KG1 (cell line): ENCODE results near the gene PRKCZ.

Source experiments
- DNase-seq: peaks from one replicate; lab custom pipeline; 2025; lab: John Stamatoyannopoulos, UW

PRKCZ gene

DNA sequence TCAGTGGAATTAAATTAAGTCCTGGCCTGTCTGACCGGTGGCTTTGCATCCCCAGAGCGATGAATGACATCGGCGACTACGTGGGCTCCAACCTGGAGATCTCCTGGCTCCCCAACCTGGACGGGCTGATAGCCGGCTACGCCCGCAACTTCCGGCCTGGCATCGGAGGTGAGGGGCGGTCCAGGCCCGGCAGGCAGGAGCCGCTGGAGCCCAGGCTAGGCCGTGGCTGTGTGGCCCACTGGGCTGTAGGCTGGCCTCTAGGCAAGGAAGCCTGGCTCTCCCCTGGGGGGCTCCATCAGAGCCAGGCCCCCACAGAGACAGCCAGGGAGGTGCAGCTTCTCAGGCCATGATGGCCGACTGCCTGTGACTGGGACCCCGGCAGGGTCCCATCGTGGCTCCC lies 25.3 kb upstream of the PRKCZ start:
- DNase-seq = no peak

DNA sequence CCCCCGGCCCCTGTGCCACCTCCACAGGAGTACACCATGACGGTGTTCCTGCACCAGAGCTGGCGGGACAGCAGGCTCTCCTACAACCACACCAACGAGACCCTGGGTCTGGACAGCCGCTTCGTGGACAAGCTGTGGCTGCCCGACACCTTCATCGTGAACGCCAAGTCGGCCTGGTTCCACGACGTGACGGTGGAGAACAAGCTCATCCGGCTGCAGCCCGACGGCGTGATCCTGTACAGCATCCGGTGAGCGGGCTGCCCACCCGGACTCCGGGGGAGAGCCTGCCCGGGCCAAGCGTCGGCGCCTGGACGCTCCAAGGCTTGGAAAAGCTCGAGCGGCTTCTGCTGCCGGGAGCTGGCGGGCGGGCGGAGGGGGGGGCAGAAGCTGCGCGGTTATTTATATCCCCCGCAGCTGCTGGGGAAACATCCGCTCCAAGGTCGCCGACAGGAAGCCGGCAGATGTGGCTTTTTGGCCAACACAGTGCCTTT lies 24.7 kb upstream of the PRKCZ start:
- DNase-seq = no peak

DNA sequence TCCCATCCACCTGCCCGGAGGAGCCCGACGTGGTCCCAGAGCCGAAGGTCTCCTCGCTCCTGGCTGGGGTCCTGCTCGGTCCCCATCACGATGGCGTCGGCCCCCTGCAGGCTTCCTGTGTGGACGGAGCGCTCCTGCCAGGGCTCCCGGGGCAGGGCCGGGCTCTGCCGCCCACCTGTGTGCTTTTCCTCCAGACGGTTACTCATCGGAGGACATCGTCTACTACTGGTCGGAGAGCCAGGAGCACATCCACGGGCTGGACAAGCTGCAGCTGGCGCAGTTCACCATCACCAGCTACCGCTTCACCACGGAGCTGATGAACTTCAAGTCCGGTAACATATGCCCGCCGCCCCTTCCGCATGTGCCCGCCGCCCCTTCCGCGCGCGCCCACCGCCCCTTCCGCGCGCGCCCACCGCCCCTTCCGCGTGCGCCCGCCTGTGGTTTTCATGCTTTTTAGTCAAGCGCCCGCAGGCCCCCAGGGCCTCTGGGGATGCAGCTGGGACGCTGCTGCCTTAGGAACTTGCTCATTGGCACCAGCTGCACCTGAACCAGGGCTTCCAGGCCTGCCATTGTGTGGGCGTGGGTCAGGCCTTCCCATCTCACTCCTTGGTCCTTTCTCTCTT lies 22.1 kb upstream of the PRKCZ start:
- DNase-seq = no peak

DNA sequence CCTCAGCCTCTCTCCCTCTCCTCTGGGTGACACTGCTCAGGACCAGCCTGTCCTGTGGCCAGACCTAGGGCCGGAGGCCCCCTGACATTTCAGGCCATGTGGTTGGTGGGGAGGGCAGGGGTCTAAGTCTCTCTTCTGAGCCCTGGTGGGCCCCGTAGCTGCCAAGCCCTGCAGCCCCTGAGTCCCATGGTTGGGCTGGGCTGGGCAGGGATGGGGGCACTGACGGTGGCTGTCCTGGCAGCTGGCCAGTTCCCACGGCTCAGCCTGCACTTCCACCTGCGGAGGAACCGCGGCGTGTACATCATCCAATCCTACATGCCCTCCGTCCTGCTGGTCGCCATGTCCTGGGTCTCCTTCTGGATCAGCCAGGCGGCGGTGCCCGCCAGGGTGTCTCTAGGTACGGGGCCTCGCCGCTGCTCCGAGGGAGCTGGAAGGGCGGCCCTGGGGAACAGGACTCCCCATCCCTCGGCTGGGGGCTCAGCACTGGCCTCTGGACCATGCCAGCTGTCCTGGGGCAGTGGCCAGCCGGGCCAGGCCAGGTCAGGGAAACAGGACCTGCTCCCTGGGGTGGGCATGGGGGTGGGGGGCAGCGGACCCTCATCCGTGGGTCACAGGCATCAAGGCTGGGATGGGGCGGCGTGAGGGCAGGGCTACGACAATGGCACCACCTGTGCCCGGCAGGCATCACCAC lies 21.2 kb upstream of the PRKCZ start:
- no peak for DNase-seq

DNA sequence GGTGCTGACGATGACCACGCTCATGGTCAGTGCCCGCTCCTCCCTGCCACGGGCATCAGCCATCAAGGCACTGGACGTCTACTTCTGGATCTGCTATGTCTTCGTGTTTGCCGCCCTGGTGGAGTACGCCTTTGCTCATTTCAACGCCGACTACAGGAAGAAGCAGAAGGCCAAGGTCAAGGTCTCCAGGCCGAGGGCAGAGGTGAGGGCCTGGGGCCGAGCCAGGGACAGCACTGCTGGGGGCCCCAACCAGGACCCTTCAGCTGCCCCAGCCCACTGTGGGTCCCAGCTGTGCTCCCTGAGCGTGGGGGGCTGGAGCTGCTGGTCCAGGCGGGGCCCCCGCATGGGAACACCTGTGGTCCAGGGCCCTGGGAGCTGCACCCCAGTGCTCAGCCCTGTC lies 20.6 kb upstream of the PRKCZ start:
- no peak for DNase-seq

DNA sequence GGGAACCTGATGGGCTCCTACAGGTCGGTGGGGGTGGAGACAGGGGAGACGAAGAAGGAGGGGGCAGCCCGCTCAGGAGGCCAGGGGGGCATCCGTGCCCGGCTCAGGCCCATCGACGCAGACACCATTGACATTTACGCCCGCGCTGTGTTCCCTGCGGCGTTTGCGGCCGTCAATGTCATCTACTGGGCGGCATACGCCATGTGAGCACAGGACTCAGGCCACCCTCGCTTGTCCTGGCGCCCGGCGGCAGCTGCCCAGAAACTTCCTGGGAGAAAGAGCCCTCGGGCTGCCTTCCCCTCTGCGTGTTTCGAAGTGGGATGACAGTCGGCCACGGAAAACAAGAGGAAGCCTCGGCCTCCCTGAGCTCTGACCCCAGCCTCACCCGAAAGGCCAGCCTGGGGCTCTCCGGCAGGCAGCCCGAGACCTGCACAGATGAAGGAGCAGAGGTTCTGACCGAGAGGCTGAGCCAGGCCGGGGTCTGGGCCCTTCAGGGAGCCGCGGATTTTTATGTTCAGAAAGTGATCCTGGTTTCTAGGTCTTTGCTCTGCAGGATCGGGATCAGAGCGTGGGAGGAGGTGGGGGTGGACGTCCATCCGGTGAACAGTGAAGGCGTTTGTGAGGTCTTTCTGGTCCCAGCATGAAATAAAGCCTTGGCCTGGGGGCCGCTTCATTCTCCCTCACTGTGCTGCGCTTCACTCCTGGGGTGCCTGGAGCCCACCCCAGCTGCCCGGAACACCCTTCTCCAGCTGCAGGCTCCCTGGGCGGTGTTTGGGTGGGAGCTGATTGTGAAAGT lies 19.9 kb upstream of the PRKCZ start:
- no peak for DNase-seq

DNA sequence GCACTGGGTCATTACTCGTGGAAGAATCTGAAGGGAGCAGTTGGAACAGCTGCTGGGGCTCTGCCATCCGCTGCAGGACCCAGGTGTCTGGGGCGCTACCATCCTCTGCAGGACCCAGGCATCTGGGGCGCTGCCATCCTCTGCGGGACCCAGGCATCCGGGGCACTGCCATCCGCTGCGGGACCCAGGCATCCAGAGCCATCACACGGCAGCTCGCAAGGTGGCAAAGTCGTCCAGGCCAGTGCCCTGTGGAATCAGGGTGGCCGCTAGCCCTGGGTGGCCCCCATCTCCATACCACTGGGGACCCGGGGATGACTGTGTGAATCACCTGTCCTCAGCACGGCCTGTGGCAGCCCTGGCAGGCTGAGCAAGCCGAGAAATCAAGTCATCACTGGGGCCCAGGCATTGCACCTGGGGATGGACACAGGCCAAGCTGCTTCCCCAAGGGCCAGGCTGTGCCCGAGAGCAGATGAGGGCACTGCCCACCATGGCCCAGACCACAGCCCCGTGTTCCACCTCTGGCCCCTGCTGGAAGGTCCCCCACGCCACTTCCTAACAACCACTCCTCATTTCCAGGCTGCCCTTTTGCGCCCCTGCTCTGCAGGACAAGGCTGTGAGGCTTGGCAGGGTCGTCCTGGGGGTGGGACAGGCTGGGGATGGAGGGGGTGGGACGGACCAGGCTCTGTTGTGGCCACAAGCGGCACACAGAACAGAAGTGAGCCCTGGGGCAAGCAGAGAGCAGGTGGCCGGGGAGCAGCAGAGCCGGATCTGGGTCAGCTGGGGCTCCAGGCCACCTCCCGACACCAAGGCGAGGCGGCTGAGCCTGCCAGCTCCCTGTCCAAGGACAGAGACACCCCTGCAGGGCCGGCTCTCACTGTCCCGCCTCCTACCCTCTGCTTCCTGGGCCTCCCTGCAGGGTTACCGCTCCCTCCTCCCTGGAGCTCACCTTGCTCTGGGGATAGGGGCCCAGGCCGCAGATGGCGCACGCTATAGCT lies 18.4 kb upstream of the PRKCZ start:
- DNase-seq = no peak

DNA sequence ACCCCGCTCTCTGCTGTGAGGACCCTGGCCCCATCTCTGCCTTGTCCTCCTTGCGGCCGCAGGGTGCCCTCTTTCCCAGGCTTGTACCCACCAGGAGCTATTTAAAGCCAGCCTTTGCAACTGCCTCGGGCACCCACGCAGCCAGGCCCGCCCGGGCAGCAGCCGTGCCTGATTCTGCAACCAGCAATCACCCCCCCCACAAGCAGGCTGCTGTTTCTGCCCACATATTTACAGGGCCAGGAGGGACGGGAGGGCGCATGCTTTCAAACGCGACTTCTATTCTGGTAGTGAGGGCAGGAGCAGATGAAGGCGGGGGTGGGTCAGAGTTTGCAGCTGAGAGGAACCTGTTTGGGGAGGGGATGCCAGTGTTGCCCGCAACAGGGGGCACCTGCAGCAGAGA lies 17.5 kb upstream of the PRKCZ start:
- DNase-seq = no peak

DNA sequence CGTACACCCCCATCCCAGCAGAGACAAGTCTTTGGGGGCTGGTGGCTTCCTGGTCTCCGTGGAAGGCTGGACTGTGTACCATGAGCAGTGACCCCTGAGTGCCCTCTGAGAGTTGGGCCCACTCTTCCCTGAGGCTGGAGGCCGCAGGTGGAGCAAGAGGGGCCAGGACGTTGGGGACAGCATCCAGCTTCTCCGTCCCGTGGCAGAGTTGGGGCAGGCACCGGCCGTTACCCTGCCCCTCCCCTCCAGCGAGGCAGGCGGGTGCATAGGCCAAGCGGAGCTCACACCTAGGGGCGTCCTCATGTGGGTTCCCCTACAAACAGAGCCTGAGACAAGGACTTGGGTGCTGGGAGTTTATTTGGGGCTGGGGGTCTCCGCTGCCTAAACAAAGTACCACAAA lies 17.0 kb upstream of the PRKCZ start:
- no peak for DNase-seq

DNA sequence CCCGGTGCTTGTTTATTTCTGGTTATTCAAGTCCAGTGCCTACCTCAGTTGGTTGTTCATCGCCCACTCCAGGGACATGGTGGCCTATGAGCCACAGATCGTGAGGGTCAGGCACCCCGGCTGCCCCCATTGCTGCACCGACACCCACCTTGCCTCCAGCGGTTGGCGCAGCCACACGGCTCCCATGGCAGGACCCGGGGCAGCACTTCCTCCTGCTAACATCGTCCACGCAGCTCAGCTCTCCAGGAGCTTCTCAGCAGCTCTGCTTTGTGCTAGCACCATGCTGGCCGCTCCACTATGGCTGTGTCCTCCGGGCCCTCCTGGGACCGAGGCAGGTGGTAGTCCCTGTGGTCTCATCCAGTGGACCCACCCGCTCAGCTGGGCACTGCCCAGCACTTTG lies 13.9 kb upstream of the PRKCZ start:
- DNase-seq = no peak

DNA sequence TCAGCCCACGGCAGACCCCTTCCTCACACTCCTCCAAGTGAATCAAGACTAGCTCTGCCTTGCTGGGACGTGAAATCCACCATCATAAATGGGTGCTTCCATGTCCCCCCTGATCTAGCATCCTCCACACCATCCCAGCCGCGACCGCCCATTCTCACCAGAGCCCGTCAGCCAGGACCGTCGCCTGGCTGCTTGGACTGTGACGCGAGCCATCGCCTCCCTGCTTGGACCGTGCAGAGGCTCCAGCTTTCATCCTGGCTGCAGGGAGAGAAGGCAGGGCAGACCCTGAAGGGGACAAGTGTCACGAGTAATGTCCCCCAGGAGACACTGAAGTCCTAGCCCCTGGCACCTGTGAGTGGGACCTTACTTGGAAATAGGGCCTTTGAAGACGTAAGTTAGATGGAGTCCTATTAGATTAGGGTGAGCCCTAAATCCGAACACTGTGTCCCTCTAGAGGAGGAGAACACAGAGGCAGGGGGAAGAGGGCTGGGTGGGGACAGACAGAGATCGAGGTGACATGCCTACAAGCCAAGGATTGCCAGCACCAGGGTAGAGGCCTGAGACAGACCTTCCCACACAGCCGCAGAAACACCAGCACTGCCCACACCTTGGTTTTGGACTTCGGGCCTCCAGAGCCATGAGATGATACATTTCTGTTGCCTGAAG lies 12.8 kb upstream of the PRKCZ start:
- no peak for DNase-seq

DNA sequence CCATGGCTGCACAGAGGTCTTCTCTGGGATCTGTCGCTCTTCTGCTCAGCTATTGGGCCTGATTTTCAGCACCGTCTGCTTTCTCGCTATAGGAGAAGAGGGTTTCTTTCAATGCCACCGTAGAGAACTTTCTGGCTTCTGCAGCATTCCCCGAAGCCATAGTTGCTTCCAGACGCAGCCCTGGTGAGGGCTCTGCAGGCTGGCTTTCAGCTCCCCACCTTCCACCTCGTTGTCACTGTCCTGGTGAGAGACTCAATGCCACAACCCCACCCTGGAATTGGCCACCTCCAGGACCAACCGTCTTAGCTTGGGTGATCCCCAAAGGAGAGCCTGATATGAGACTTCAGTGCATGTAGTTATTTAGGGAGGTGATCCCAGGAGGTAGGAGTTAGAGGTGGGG lies 12.0 kb upstream of the PRKCZ start:
- DNase-seq = no peak

DNA sequence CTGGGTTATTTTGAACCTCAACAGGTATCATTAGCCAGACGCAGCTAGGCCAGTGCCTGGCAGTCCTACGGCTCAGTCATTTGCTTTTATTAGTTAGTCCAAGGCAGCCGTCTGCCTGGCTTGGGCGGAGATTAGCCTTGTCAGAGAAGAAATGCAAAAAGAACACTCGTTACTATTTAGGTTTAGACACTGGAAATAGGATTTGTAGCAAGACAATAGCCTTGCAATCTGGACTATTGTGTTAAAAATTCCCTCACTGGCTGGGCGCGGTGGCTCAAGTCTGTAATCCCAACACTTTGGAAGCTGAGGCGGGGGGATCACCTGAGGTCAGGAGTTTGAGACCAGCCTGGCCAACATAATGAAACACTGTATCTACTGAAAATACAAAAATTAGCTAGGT lies 11.0 kb upstream of the PRKCZ start:
- no peak for DNase-seq

DNA sequence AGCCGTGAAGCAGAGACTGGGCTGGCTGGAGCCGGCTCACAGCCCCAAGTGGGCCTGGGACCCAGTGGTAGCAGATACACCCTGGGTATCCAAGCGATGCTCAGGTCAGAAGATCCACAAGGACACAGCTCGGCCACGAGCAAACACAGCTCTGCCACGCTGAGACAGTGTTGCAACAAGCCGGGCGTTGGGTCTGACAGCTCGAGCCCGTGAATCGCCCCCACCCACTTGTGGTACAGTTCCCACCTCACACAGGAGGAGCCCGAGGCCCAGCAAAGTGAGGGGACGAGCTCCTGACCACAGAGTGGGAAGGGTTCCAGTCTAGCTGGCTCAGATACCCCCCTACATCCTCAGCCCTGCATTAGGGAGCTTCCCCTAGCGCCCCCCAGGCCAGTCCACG lies 8.9 kb upstream of the PRKCZ start:
- DNase-seq = no peak

DNA sequence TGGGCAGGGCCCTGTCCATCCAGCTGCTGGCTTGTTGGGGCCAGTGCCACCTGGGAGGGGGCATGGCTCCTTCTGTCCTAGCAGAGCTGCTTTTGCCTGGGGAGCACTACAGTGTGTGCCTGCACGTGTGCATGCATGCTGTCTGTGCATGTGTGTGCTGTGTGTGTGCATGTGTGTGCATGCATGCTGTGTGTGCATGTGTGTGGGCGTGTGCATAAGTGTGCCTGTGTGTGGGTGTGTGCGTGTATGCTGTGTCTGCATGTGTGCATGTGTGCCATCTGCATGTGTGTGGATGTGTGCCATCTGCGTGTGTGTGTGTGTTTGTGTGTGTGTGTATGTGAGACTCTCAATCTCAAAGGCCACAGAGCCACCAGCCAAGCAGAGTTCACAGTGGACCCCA lies 8.3 kb upstream of the PRKCZ start:
- no peak for DNase-seq

DNA sequence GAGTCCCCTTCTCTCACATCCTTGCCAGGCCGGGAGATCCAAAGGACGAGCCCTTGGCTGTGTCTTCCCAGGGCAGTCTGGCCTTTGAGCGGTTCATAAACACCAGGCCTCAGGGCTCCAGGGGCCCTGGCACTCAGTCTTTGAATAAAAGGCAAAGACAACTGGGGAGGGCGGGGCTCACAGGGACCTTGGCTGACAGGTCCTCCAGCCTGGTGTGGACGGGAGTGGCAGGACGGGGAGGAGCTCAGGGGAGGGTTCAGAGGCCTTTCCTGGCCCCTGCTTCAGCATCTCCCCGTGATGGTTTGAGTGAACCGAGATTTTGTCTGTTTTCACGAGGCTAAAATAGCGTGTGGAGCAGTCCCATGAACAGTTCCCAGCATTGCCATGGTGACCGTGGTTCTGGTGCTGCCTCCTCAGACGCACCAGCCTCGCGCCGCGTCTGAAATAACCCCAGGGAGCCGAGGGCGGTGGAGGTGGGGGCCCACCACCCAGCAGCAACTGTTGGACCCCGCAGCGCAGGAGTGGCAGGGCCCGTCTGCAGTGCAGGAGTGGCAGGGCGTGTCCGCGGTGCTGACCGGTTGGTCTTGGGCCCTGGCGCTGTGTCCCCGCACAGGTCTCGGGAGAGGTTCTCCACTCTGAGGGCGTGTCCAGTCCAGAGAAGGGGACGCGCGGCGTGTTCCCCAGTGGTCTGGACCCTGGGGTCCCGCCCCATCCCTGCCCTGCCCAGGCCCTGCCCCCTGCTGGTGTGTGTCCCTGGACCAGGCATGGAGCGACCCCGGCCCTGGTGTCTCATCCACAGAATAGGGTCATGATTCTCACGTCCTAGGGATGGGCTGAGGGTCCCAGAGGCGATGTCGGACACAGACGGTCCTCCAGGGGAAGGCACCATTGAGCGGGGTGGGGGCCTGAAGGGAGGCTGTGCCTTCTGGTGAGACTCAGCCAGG lies 7.1 kb upstream of the PRKCZ start:
- DNase-seq = no peak

DNA sequence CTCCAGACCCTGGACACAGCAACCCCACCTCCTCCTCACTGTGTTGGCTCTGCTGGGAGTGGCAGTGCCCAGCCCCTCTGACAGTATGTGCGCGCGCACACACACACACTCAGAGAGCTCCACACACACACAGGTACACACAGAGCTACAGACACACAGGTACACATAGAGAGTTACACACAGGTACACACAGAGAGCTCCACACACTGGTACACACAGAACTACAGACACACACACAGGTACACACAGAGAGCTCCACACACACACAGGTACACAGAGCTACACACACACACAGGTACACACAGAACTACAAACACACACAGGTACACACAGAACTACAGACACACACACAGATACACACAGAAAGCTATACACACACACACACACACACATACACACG lies 6.3 kb upstream of the PRKCZ start:
- no peak for DNase-seq

DNA sequence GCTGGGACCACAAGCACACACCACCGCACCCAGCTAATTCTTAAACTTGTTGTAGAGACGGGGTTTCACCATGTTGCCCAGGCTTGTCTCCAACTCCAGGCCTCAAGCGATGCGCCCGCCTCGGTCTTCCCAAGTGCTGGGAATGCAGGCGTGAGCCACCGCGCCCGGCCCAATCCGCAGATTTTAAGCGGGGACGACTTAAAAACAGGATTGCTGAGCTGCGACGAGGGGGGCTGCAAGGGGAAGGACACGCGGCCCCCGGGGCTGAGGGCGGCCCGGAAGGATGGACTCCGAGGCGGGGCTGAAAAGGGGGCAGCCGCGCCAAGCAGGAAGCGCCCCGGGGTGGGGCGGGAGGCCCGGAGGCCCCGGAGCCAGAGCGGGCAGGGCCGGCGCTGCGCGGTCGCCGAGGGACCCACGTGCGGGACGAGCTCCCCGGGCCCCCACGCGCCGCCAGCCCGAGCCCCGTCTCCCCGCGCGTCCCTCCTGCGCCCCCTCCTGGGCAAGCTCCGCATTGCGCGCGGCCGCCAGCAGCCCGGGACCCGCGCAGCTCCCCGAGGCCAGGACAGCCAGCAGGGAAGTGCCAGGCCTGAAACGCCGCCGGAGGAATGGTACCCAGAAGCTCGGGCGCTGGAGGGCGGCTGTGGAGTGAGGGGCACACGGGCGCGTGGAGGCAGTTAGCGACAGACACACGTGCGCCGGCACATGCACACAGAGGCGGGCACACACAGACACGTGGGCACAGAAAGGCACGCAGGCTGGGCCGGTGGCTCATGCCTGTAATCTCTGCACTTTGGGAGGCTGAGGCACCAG lies 5.5 kb upstream of the PRKCZ start:
- no peak for DNase-seq

DNA sequence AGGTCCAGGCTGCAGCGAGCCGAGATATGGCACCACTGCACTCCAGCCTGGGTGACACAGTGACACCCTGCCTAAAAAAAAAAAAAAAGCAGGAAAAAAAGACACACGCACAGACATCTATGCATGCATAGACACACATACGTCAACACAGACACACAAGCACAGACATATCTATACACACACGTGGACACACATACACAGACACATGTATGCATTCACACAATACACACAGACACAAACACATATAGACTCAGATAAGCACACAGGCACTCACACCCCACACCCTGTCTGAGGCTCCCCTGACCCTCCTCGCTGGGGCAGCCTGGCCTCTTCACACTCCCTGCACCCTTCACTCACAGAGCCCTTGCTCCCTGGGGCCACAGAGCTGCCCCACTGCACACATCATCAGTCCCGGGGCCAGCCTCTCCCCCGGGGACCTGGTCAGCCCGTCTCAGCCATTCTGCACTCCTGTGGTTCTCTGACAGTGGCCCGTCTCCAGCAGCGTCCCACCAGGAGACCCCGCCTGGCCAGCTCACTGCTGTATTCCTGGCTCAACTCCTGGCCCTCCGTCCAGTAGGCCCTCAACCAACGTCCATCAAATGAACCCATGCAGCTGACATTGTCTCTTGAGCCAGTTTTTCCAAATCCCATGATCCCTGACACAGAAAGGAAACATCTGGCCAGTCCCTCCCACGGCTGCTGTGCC lies 4.6 kb upstream of the PRKCZ start:
- DNase-seq = no peak
